ENCODE measurements around the gene ARMC7. TPM values are rescaled to one million over a fixed set of nuclear protein-coding genes. Genes with fewer than 3 reads are reported as not detected.

Gene ARMC7
- total RNA-seq, 1 donor from 2014 or later: 3.0 TPM

DNA sequence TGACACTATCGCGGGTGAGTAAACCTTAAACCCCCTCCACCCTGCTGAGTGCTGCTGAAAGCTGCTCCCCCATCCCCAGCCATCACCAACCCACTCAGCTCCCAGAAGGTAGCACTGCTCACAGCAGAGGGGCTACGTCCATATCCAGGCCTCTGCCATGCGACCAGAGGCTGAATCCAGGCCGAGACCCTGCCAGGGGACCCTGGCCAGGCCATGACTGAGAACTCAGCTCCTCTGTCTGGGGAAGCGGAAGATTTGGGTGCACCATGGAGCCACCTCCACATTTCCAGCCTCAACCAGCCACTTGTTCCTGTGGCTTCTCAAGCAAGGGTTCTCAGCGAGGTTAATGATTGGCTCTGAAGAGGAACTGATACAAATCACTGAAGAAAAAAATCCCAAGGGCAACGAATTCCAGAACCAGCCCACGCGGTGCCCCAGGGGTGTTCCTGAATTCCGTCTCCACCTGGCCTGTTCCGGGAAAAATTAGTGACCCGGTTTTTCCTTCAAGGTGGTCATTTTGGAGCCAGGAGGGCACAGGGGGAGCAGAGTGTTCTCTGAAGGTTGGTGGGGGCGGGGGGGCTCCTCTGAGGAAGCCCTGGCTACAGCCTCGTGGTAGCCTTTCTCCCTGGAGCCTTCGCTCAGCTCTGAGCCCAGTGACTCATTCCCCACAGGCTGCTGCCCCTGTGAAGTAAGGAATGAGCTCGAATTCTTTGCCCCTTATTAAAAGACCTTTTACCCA is 31.3 kb upstream of the ARMC7 start:
- DNase-seq: no peak

DNA sequence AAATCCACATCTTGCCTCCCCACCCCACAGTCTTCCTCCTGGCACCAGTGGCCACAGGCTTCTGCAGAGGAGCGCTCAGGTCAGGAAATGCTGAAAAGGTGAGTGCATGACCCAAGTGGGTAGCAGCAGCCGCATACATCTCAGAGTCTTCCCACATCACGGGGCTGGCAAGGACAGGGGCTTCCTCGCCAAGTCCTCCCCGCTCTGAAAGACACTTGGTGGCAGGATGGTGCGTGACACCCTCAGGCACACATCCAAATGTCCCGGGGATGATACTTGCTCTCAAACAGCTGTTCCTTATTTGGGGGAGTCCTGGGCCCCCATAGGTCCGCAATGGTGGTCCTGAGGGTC is 30.8 kb upstream of the ARMC7 start:
- DNase-seq: no peak

DNA sequence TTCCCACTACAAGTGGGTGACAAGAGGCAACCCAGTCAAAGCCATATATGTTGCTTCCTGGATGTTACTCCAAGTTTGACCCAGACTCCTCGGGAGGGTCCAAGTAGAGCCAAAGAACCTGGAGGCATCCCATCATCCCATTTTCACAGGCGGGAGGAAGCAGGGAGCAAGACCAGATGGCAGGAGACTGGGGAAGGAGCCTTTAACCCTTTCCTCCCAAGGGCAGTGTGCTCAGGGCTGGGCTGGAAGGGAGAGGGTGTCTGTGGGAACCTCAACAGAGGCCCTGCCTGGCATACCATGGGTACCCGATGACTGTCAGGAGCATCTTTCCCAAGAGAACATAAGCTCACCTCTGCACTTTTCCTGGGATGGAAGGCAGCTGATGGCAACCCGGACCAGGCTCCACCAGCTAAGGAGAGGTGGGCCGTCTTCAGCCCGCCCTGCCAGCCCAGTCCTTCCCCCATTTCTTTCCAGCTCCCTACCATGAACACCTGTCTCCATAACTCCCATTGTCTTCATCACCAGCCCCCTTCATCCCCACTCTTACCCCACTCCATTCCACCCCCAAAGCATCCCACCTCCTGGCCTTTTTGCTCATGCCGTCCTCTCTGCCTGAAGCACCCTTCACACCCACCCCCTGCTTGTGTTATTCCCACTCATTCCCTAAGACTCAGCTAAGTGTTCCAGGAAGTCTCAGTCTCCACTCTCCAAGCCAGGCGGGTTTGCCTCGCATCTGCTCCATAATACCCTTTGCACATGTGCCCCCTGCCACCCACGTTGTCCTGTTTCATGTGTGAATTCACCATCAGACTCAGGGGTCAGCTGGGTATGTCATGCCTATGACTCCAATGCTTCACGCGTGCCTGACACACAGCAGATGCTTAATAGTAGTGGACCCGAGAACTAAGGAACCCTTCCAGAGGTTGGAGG is 27.9 kb upstream of the ARMC7 start:
- DNase-seq: no peak

DNA sequence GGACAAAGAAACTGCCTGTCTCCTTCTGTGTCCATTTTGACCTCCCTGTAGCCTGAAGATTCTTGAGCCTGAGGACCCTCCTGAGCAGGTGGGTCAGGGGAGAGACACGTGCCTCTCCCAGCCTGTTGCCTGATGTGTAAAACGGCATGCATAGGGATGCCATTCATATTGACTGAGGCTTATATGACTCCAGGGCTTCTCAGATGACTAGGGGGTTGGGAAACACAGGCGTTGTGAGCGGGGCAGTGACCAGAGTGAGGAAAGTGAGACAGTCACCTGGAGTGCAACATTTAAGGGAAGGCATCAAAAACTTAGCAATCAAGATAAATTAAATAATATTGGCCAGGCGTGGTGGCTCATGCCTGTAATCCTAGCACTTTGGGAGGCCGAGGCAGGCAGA is 27.1 kb upstream of the ARMC7 start:
- DNase-seq: no peak

DNA sequence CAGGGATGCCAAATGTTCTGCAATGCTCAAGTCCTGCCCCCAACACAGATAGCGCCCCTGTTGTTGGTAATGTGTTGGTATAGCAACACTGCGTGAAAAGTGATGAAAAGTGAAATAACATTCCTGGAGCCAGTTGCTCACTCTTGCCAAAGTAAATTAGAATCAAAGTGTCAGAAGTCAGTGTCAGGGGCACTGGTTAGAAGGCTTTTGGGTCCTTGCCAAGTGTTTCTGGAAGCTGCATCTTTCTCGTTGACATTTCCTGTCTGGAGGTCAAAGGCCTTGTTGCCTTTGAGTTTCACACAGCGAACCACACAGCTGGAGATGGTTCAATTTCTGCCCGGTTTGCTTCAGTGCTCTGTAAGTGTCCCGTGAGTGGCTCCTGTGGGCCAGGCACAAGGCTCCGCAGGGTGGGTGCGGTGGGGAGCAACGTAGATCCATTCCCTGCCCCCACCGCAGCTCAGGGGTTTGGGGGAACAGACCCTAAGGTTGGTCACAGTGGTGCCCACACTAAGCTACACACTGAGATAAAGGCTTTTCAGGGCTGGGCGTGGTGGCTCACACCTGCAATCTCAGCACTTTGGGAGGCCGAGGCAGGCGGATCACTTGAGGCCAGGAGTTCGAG is 25.6 kb upstream of the ARMC7 start:
- DNase-seq: no peak

DNA sequence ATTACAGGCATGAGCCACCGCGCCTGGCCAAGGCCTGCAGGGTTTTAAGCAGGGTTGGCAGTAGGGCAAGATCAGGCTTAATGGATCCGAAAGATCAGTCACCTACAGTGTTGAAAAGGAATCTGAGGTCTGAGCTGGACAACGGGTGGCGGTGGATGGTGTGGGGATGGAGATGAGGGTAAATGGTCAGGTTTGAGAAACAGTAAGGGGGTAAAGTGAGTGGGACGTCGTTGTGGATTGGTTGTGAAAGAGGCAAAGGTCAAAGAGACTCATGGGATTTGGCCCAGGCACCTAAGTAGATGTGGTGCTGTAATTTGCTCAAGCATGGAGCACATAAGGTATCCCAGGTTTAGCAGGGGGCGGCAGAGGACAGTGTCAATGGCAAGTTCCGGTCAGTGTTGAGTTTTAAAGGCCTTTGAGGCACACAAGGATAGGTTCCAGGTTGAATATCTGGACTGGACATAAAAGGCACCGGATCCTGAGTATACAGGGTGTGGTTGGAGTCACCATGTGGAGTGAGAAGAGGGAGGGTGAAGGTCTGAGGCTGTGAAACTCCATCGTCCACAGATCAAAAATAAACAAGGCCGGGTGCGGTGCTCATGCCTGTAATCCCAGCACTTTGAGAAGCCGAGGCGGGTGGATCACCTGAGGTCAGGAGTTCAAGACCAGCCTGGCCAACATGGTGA is 23.1 kb upstream of the ARMC7 start:
- DNase-seq: no peak

DNA sequence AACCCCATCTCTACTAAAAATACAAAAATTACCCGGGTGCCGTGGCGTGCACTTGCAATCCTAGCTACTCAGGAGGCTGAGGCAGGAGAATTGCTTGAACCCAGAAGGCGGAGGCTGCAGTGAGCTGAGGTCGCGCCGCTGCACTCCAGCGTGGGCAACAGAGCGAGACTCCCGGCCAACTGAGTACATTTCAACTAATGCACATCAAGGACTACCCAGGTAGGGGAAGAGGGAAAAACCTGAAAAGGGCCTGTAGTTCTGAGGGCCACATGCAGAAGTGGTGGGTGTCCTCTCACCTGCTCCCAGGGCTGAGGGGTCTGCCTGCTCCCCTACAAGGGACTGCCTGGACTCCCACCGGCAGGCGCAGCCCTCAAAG is 22.6 kb upstream of the ARMC7 start:
- no peak for DNase-seq

DNA sequence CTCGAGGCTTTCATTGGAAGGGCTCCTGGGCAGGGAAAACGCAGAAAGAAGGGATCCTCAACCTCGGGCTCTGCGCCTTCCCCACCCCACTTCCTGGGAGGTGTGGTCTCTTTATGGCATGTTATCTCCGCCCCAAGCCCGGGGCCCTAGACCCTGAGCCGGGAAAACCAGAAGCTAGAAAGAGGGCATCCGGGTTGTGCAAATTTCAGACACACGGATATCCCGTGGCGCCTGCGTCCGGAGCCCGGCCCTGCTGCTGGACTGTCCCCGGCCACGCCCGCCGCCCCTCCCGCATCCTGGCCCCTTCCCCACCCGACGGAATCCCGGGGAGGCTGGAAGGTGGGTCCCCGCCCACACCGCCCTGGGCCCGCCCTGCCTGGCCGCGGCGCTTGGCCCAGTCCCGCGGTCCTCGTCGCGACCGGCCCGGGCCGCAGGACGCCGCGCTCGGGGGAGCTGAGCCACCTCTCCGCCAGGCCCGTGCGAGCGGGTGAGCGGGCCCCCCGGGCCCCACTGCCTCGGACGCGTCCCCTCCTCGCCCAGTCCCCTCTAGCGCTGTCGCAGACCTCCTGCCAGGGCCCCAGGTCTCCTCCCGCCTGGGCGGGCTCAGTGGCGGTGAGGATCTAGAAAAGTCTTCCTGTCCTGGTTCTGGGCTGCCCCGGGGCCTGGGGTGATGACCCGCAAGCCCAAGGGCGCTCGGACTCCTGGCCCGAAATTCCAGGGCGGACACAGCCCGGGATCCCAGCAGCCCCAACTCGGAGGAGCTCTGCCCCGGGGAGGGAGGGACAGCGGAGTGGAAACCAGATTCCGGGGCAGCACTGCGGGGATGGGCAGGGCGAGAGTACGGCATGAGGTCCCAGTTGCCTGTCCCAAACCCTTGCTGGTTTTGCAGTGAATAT is 22.0 kb upstream of the ARMC7 start, which contains the start of gene SLC16A5:
Gene SLC16A5, plus strand, starts transcription at position 397 of the 896 bp plus-strand sequence. CDS start 5,683 bp downstream, outside the sequence.
- DNase-seq: no peak

DNA sequence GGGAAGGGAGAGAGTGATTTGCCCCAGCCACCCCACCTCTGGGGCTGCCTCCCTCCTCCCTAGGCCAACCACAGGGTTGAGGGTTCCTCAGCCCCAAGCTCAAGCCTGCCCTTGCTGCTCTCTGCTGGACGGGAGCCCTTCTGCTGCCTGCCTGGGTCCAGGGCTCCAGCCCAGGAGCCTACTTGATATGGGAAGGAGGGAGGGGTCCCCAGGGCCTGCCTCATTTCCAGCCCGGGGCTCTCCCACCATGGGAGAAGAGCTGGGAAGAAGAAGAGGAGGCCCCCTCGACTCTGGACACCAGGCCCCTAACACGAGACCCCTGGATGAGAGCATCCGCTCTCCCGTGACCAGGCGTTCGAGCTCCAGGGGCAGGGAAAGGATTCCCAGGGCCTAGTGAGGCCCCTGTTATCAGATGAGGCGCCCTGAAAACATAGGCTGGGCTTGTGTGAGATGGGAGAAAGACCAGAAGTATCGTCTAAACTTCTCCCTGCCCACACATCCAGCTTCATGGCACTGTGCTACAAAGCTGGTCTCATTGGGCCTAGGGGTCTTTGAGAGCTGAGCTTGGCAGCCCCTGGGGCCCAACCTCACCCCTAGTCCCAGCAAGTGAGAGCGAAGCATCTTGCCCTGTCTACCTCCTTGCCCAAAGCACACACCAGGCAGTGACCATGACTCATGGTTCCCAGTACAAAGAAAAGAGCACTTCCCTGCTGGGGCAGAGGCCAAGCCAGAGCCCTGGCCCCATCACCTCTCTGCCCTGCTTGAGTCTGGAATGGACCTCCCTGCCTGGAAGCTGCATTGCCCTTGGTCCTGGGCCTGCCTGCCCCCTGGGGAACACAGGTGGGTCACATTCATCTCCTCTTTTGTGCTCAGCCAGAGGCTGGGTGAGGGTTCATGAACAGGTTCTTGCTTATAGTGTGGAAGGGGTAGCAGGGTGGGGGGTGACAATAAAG is 21.0 kb upstream of the ARMC7 start:
- DNase-seq: no peak

DNA sequence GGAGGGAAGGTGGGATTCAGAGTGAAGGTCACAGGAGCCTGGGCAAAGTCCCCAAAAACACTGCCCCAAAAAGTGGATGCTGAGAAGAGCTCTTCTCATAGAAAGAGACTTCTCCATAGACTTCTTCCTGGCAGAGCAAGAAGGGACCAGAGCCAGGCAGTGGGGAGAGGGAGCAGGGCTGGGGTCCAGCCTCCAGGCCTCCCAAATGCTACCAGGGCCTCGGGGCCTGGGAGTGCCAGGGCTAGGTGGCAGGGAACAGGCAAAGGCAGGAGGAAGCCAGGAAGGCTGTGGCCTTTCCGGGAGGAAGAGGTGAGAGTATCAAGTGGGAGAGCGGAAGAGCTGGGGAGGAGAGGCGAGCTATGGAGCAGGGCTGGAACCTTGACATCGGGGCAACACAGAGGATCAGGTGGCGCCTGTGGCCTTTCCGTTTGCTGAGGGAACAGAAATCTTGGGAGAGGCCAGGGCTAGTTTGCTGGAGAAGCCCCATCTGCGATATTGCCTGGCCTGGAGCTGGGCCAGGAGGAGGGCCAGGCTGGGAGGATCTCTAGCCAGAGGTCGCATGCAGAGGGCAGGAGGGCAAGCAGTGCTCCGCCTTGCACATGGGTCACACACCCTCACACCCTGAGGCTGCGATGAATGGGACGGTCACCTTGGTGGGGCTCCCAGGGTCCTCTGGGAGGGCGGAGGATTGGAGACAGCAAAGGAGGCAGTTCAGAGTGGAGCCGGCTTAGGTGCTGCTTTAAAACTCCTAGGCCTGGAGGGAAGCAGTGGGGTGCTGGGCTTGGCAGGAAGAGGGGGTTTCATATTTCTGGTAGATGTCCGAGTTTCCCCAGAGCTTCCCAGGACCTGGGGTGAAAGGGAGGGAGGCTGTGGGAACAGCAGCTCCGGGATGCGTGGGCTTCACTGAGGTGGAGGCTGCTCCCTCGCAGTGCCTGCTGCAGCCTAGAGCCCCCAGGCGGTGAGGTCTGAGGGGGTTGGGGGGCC is 18.6 kb upstream of the ARMC7 start:
- DNase-seq: no peak

DNA sequence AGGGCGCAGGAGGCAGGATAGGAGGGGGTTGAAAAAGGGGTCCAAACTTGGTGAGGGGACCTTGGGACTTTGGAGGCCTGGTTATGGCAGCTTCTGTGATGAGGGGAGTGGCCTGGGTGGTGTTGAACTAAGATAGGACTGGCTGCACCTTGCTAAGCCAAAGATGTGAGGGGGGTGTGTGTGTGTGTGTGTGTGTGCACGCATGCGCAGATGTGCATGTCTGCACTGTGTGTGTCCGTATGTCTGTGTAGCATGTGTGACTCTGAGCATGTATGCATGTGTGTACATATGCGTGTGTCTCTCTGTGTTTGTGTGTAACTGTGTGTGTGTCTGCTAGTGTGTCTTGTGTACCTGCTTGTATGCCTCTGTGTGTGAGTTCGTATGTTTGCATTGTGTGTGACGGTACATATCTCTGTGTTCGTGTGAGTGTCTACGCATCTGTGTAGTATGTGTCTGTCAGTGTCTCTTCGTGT is 17.9 kb upstream of the ARMC7 start:
- DNase-seq: no peak

DNA sequence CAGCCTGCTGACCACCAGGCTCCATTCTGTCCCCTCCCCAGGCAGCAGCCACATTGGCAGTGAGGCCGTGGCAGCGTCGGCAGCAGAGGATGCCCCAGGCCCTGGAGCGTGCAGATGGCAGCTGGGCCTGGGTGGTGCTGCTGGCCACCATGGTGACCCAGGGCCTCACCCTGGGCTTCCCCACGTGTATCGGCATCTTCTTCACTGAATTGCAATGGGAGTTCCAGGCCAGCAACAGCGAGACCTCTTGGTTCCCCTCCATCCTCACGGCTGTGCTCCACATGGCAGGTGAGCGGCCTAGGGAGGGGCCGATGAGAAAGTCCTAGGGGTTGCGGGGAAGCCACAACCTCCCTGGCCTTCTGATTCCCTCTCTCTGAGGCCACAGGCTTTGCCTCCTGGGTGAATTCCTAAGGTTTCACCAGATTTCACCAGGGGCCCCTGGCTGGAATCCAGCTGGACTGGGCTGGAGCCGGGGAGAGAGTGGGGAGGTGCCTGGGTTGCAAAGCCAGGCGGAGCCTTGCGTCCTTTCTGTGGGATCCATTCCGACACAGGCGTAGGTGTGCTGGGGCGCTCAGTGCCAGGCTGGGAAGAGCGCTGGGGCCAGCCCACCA is 16.1 kb upstream of the ARMC7 start:
- DNase-seq: no peak

DNA sequence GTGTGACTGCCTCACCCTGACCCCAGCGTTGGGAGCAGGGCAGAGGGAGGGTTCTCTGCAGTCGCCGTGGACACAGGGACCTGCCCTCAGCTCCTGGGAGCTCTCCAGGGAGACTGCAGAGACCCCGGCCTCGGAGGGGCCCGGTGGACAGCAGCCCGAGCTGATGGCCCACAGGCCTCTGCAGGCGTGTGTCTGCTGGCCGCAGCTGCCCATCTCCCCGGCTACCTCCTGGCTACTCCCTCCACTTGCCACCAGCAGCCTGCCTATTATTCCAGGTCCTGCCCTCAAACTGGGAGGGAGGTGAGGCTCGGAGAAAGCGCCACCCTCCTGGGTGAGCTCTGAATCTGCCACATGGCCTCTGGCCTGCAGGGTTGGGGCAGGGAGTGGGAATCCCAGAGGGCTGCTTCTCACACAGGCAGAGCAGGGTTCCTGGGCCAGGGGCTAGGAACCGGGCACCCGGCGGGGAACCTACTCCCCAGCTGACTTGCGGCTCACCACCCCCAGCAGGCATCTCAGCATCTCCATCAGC is 14.8 kb upstream of the ARMC7 start:
- DNase-seq: no peak

DNA sequence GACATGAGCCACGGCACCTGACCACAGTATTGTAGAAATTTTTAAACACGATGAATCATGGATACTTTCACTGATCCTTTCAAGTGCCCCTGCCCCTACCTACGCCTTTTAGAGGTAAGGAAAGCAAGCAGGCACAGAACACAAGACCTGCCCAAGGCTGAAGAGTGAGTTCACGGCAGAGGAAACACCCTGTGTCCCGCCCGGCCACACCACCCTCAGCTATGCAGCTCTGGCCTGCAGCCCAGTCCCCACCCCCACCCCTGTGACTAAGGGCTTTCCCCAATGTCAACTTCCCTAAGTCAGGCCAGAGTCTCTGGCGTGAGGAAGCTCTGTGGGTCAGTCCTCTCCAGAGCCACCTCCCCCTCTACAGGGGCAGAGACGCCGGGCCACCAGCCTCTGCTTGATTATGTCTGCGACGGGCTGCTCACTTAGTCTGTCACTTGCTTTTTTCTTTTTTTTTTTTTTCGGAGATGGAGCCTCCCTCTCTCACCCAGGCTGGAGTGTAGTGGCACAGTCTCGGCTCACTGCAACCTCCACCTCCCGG is 13.6 kb upstream of the ARMC7 start:
- peak; percentile 23 for DNase-seq

DNA sequence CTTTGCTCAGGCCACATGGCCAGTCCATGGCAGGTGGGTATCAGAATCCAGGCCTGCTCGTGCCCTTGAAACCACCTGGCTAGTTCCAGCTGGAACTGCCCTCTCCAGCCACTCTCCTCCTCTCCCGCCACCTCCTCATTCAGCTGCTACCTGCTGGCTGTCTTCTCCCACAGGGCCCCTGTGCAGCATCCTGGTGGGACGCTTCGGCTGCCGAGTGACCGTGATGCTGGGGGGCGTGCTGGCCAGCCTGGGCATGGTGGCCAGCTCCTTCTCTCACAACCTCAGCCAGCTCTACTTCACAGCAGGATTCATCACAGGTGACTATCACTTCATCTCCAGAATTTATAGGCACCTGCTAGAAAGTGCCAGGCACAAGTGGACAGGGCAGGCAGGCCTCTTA is 11.9 kb upstream of the ARMC7 start:
- no peak for DNase-seq

DNA sequence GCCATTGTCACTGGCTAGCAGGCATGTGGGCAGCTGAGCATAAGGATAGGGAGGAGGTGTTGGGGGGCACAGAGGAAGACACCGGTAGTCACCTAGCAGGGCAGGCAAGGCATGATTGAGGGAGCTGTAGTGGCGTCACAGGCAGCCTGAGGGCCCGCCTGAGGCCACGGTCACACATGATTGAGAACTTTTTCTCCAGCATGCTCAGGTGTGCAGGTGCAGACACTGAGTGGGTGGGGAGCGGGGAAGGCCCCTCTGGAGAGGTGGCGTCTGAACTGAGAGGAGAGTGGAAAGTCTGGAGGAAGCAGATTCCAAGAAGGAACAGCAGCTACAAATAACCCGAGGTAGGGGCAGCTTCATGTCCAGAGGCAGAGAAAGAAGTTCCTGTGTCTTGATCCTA is 10.9 kb upstream of the ARMC7 start:
- no peak for DNase-seq

DNA sequence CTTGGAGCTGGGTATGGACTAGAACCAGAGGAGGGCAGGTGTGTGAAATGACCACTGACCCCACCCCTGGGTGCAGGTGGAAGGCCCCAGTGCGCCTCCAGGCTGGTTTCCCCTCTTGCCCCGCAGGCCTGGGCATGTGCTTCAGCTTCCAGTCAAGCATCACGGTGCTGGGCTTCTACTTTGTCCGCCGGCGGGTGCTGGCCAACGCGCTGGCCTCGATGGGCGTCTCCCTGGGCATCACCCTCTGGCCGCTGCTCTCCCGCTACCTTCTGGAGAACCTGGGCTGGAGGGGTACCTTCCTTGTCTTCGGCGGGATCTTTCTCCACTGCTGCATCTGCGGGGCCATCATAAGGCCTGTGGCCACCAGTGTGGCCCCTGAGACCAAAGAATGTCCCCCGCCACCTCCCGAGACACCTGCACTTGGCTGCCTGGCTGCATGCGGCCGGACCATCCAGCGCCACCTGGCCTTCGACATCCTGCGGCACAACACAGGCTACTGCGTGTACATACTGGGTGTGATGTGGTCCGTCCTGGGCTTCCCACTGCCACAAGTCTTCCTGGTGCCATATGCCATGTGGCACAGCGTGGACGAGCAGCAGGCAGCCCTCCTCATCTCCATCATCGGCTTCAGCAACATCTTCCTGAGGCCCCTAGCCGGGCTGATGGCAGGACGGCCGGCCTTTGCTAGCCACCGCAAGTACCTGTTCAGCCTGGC is 9.7 kb upstream of the ARMC7 start:
- no peak for DNase-seq

Data from occipital lobe (tissue), 2 donors.